GM12878 (cell line): Measurements from ENCODE around the gene SLC47A2. TPM values are rescaled to one million over a fixed set of nuclear protein-coding genes. Genes with fewer than 3 reads are reported as not detected.

ENCODE experiments used
- ATAC-seq: fragments of 200-7000 bp; cut with Tn5 transposase; 3 replicates; pipeline ENCODE4 v1.9.1; 2020; ENCODE audit warnings: mild to moderate bottlenecking, moderate library complexity
- BruUV-seq: library from RNA; stranded (reverse); fragments of 400-500 nt; replicated peaks from 2 replicates; lab custom pipeline; 2021; lab: Mats Ljungman, UMichigan
- CTCF ChIA-PET: fragments of 300-600 bp; sonication (Branson Sonifier 250); formaldehyde crosslinking; extraction: SDS; loops from one replicate; lab custom pipeline; 2021; ENCODE audit warnings: inconsistent platforms; lab: Yijun Ruan, JAX
- POLR2A ChIA-PET: fragments of 350-600 bp; formaldehyde crosslinking; extraction: SDS; loops from one replicate; lab custom pipeline; 2021; ENCODE audit warnings: inconsistent platforms; lab: Charles Lee
- RAD21 ChIA-PET: fragments of 300-600 bp; sonication (Branson Sonifier 250); formaldehyde crosslinking; loops from one replicate; lab custom pipeline; 2023; ENCODE audit warnings: antibody characterized with exemption; ENCODE audit not compliant: unreplicated experiment; lab: Charles Lee
- SMC1A ChIA-PET: fragments of 300-600 bp; sonication (Branson Sonifier 250); formaldehyde crosslinking; loops from one replicate; lab custom pipeline; 2023; ENCODE audit not compliant: unreplicated experiment, uncharacterized antibody; lab: Charles Lee
- DNase-seq: peaks from one replicate; pipeline ENCODE4 v3.0.0-alpha.2; 2011; ENCODE audit warnings: low read depth, low spot score
- FAIRE-seq: peaks from 3 replicates; lab custom pipeline; 2011; peaks lifted over from hg19 to GRCh38; lab: Jason Lieb, UNC
- H2AFZ ChIP-seq: 2 replicates; pipeline ENCODE4 v1.6.0; 2011; ENCODE audit warnings: low read depth, low read length, control low read depth; ENCODE audit not compliant: control insufficient read depth
- H3K27ac ChIP-seq: 2 replicates; pipeline ENCODE4 v1.5.1; 2011; ENCODE audit warnings: control low read depth; ENCODE audit not compliant: control insufficient read depth, insufficient read depth
- H3K27me3 ChIP-seq, 2 experiments: replicated peaks in 1 of 2; 2 replicates each; pipeline versions ENCODE4 v1.6.0 to v1.6.1; 2011; ENCODE audit warnings: low read length in 1 of 2; ENCODE audit not compliant: control insufficient read depth in 2 of 2, insufficient read depth in 2 of 2
- H3K36me3 ChIP-seq, 2 experiments: 2 replicates each; pipeline ENCODE4 v1.5.1; 2011; ENCODE audit warnings: low read length in 1 of 2; ENCODE audit not compliant: control insufficient read depth in 2 of 2, insufficient read depth in 2 of 2
- H3K4me1 ChIP-seq: 2 replicates; pipeline ENCODE4 v1.6.1; 2011; ENCODE audit warnings: mild to moderate bottlenecking, low read length, moderate library complexity, mixed read lengths; ENCODE audit not compliant: control insufficient read depth, insufficient read depth
- H3K4me2 ChIP-seq: 2 replicates; pipeline ENCODE4 v1.6.0; 2011; ENCODE audit warnings: control low read depth; ENCODE audit not compliant: control insufficient read depth, insufficient read depth
- H3K4me3 ChIP-seq: fragments of 200-600 bp; sonication (generic); 2 replicates; pipeline ENCODE4 v1.5.1; 2016
- H3K79me2 ChIP-seq: 2 replicates; pipeline ENCODE4 v1.6.0; 2011; ENCODE audit warnings: low read length; ENCODE audit not compliant: control insufficient read depth, insufficient read depth
- H3K9ac ChIP-seq: 2 replicates; pipeline ENCODE4 v1.8.0; 2011; ENCODE audit warnings: low read length, control low read depth, mixed read lengths; ENCODE audit not compliant: control insufficient read depth, insufficient read depth
- H3K9me3 ChIP-seq: replicated peaks from 3 replicates; pipeline ENCODE4 v1.5.1; 2011; ENCODE audit warnings: mild to moderate bottlenecking, low read length; ENCODE audit not compliant: control insufficient read depth, insufficient read depth
- H4K20me1 ChIP-seq: 2 replicates; pipeline ENCODE4 v1.6.0; 2011; ENCODE audit not compliant: control insufficient read depth, insufficient read depth
- CEBPB ChIP-seq, 2 experiments: fragments of 150-350 bp in 1 of 2; IDR thresholded peaks; 2 replicates each; pipeline ENCODE4 v1.6.1; 2012 to 2014; ENCODE audit warnings: low read depth in 2 of 2, low read length in 2 of 2, borderline replicate concordance in 1 of 2, inconsistent platforms in 1 of 2
- E2F8 ChIP-seq: fragments of 450-650 bp; IDR thresholded peaks from 2 replicates; pipeline ENCODE4 v1.6.1; 2018; ENCODE audit warnings: mild to moderate bottlenecking, low read depth, moderate library complexity; ENCODE audit not compliant: partially characterized antibody
- HDAC2 ChIP-seq: fragments of 200-600 bp; sonication (generic); IDR thresholded peaks from 2 replicates; pipeline ENCODE4 v1.6.1; 2017
- KDM1A ChIP-seq: fragments of 200-600 bp; sonication (generic); IDR thresholded peaks from 2 replicates; pipeline ENCODE4 v1.6.1; 2016; ENCODE audit warnings: borderline replicate concordance
- NFXL1 ChIP-seq: fragments of 450-650 bp; IDR thresholded peaks from 2 replicates; pipeline ENCODE4 v1.6.1; 2017; ENCODE audit warnings: antibody characterized with exemption, mild to moderate bottlenecking, borderline replicate concordance
- NFYA ChIP-seq: IDR thresholded peaks from 2 replicates; pipeline ENCODE4 v1.6.1; 2011; ENCODE audit warnings: low read depth, mild to moderate bottlenecking, low read length, improper control_type of control experiment, borderline replicate concordance
- PAX8 ChIP-seq: fragments of 450-650 bp; IDR thresholded peaks from 2 replicates; pipeline ENCODE4 v1.6.1; 2017; ENCODE audit warnings: mild to moderate bottlenecking, moderate library complexity
- PML ChIP-seq: IDR thresholded peaks from 2 replicates; pipeline ENCODE4 v1.6.1; 2012; ENCODE audit warnings: low read length, inconsistent platforms
- POU2F2 ChIP-seq: IDR thresholded peaks from 3 replicates; pipeline ENCODE4 v1.6.1; 2011; ENCODE audit warnings: low read depth, mild to moderate bottlenecking, low read length, borderline replicate concordance
- REST ChIP-seq: IDR thresholded peaks from 2 replicates; pipeline ENCODE4 v1.6.1; 2012; ENCODE audit warnings: mild to moderate bottlenecking, low read depth, low read length
- RUNX3 ChIP-seq: IDR thresholded peaks from 2 replicates; pipeline ENCODE4 v1.6.1; 2012; ENCODE audit warnings: low read length, inconsistent platforms
- SUPT20H ChIP-seq: IDR thresholded peaks from 2 replicates; pipeline ENCODE4 v1.6.1; 2011; ENCODE audit warnings: low read depth, mild to moderate bottlenecking, low read length, moderate library complexity, borderline replicate concordance; ENCODE audit not compliant: control insufficient read depth
- TCF3 ChIP-seq: IDR thresholded peaks from 2 replicates; pipeline ENCODE4 v1.6.1; 2012; ENCODE audit warnings: low read depth, mild to moderate bottlenecking, low read length, borderline replicate concordance; ENCODE audit not compliant: insufficient read depth
- TCF7 ChIP-seq: IDR thresholded peaks from 2 replicates; pipeline ENCODE4 v1.6.1; 2014; ENCODE audit warnings: antibody characterized with exemption, borderline replicate concordance
- WGBS: methylation state at CpG from one replicate; pipeline ENCODE4 v1.1.6; 2016; ENCODE audit warnings: low lambda C conversion rate; ENCODE audit not compliant: insufficient replicate concordance, insufficient coverage; ENCODE audit errors: missing lambda C conversion rate; 5-methylcytosine and 5-hydroxymethylcytosine counted together
- in situ Hi-C: fragments of 300-500 bp; cut with MboI; formaldehyde crosslinking; loops from 9 replicates; pipeline ENCODE4 v1.14.3; 2018; ENCODE audit warnings: mixed read lengths
- intact Hi-C: fragments of 100-400 bp; cut with micrococcal nuclease; formaldehyde crosslinking; loops from one replicate; pipeline ENCODE4 v1.14.2; 2022; ENCODE audit not compliant: unreplicated experiment
- polyA plus RNA-seq, 11 experiments: library from polyadenylated mRNA; depleted of rRNA in 4 of 11; unstranded in 6 of 11; stranded (reverse) in 5 of 11; fragments of >200 nt; fragmentation: Nextera tagmentation in 4 of 11; fragmentation: Illumina TruSeq in 1 of 11; extraction: Ambion mirVana in 4 of 11; extraction: Trizol in 1 of 11; gene quantifications; 1 replicate in 1 of 11; 2 replicates in 10 of 11; pipeline versions ENCODE4 v1.2.1 to v1.2.3, GENCODE V29; 2011 to 2016; ENCODE audit warnings: inconsistent platforms in 2 of 11, missing spikeins in 2 of 11, low read depth in 1 of 11
- total RNA-seq, 4 experiments: library from RNA; depleted of rRNA in 3 of 4; stranded (reverse); fragments of >200 nt in 3 of 4; fragmentation: Illumina TruSeq in 1 of 4; extraction: Trizol in 1 of 4; gene quantifications; 2 replicates each; pipeline versions ENCODE4 v1.2.1 to v1.2.3, GENCODE V29; 2013 to 2021

SLC47A2 gene
- total and polyA plus RNA-seq, 10 of the 15 experiments (the other 5 are each of a cell fraction or from before 2014, with no cell fraction given) = not detected

DNA sequence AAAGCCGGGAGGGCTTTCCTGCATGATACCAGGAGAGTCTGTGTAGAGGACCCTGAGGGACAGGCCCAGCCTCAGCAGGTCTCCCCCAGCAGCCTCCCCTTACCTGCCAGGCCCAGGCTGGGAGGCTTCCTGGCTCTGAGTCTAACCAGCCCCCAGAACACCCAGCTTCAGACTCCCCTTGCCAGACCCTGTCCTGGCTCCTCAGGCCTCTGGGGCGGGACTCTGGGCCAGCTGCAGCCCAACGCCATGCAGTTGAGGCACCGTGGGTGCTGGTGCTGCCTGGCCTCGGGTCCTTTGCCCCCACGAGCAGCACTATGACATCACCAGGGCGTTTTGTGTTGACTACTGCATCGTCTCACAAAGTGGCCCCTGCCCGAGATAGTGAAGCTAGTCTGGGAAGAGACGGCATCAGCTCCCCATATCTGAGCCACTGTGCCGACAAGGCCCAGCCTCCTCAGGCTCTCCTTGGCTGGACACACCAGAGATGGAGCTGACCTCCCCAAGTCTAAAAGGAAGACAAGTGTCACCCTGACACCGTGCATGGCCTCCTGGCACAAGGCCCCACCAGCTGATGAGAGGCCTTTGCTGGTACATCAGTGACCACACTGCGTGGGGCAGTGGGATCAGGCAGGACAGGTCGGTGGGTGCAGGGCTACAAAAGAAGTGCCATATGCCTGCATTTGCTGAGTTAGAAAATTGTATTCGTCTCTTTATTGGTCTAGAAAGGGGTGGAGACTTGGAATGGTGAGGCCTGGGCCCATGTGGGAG, 21.1 kb upstream of the SLC47A2 start (continued):
- no peak for TF ChIP-seq CEBPB (IDR thresholded peaks at IDR 0.05; ENCODE audit: borderline replicate concordance in 1 of 2, low read depth in 2 of 2, low read length in 2 of 2)
- TF ChIP-seq REST = no peak

DNA sequence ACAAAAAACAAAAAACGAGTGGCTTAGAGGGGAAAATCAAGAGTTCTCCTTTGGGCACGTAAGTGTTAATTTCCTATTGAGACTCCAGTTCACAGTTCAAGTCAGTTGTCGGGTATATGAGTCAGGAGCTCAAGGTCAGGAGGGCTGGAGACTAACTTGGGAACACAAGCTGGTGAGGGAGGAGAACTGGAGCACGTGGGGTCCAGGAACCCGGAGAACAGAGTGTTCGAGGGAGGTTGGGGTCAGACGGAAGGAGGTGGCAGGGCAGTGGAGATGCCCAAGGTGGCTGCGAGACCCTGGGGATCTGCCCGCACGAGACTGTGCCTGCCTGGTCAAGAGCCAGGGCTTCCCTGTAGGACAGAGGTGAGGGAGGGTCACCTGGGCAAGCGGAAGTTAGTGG, 19.7 kb upstream of the SLC47A2 start:
- FAIRE-seq = no peak
- SMC1A ChIA-PET = no interaction called here
- CTCF ChIA-PET = interaction anchor here (0.6 kb wide), 1 partner anchor 123 kb away, joined by 6 read pairs; no protein-coding TSS in a partner anchor
- TF ChIP-seq E2F8 (no peak), SUPT20H (no peak), PAX8 (no peak), NFXL1 (no peak), HDAC2 (no peak), POU2F2 (no peak), NFYA (no peak), RUNX3 (no peak), TCF3 (no peak), TCF7 (no peak), PML (no peak), KDM1A (no peak)

More for the DNA sequence above, 19.7 kb upstream of the SLC47A2 start:
- H3K79me2 ChIP-seq = no peaks in the 10 kb centered on the region
- DNase-seq (no peak), ATAC-seq (no peak)
- no peak overlapping the region for H3K9ac ChIP-seq
- WGBS = 57% methylated on average over 11 of the region's 11 CpGs
- no peak overlapping the region for H3K4me3 ChIP-seq
- no TSS peak for BruUV-seq
- H3K9me3 ChIP-seq = no peaks in the 10 kb centered on the region
- no peak overlapping the region for H3K4me2 ChIP-seq
- H3K27me3 ChIP-seq = no peaks in the 10 kb centered on the region
- no peak overlapping the region for H3K27ac ChIP-seq
- ChIA-PET POLR2A (no interaction called here), RAD21 (no interaction called here)
- intact Hi-C loops = no loop called here
- no peak overlapping the region for H2AFZ ChIP-seq
- H3K4me1 ChIP-seq = no peaks in the 10 kb centered on the region
- no peaks in the 10 kb centered on the region for H4K20me1 ChIP-seq
- H3K36me3 ChIP-seq = no peaks in the 10 kb centered on the region
- in situ Hi-C loops = no loop called here
